Stimulated activated effector memory CD8-positive, alpha-beta T cell treated with anti-CD3 and anti-CD28 coated beads, Interleukin-12 subunit alpha, Interleukin-12 subunit beta, amount 100 ng/mL, for 72 hours (primary cell): ENCODE data around the gene DENND1C.
"Not testable (repeated sequence)": the region's sequence is repeated elsewhere in the genome, so short reads cannot be mapped to it uniquely, and the experiment has no call there.

Experiments used
- ATAC-seq: fragments of 150-1000 bp; cut with Tn5 transposase; 2 replicates; pipeline ENCODE4 v1.10.0; 2021
- DNase-seq, 2 donors: peaks; one replicate each; pipeline ENCODE4 v3.0.0; 2021 to 2022; ENCODE audit warnings: low spot score in 2 of 2
- H3K27ac Mint-ChIP-seq: one replicate; pipeline ENCODE4 v1.8.0; 2022; ENCODE audit warnings: mild to moderate bottlenecking, mixed read lengths
- H3K36me3 Mint-ChIP-seq: one replicate; pipeline ENCODE4 v1.8.0; 2022; ENCODE audit warnings: mild to moderate bottlenecking, mixed read lengths
- H3K4me1 Mint-ChIP-seq: one replicate; pipeline ENCODE4 v1.8.0; 2022; ENCODE audit warnings: mixed read lengths
- H3K4me3 Mint-ChIP-seq: one replicate; pipeline ENCODE4 v1.8.0; 2022; ENCODE audit warnings: mild to moderate bottlenecking, mixed read lengths
- H3K9me3 Mint-ChIP-seq: one replicate; pipeline ENCODE4 v1.8.0; 2022; ENCODE audit warnings: mixed read lengths

DENND1C gene

DNA sequence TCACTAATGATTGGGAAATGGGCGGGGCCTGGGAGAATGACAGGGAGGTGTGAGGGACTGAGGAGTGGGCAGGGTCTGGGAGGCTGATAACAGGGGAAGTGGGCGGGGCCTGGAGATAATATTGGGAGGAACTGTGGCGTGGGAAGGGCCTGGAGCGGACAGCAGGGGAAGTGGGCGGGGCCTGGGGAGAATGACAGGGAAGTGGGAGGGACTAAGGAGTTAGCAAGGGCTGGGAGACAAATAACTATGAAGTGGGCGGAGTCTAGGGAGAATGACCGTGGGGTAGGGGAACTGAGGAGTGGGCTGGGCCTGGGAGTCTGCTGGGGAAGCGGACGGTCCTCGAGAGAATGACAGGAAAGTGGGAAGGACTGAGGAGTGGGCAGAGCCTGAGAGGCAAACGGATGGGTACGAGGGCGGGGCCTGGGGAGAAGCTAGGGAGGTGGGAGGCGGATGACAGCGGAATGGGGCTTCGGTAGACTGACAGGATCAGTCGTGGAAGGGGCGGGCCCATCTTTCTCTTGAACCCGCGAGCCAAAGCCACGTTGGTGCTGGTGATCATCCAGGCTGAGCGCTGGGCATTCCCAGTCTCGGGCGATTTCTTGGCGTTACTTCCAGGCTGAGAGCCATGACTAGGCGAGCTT is 34.6 kb upstream of the DENND1C start:
- Mint-ChIP-seq H3K36me3 (peaks cover 18% of the 10 kb centered on the region), H3K9me3 (no peaks in the 10 kb centered on the region), H3K27ac (peak overlapping the region; percentile 84), H3K4me3 (peak overlapping the region; percentile 85), H3K4me1 (peaks cover 52% of the 10 kb centered on the region)
- DNase-seq (peak; percentile 59 to 89), ATAC-seq (peak; percentile 74)

DNA sequence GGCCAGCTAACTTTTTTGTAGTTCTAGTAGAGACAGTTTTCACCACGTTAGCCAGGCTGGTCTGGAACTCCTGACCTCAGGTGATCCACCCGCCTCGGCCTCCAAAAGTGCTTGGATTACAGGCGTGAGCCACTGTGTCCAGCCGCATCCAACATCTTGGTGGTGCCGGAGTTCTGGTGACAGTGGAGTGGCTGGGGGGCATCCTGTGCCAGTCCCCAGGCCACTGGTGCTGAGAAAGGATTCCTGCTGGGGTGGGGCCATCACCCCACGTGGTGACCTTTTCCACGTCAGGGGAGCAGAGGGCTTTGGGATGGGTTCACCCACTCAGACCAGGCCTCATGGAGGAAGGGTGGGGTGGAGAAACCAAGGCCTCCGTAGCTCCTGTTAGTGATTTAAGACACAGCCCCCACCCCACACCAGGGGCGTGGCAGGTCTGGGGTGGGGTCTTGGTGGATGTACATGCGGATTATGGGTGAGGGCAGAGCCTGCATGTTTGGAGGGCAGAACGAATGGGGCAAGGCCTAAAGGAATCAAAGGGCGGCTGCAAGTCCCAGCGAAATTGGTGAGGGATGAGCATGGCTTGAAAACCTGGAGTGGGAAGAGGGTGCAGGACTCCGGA is 33.4 kb upstream of the DENND1C start:
- peaks cover 49% of the 10 kb centered on the region for H3K4me1 Mint-ChIP-seq
- peak overlapping the region; percentile 85 for H3K4me3 Mint-ChIP-seq
- ATAC-seq (no peak), DNase-seq (no peak)
- H3K27ac Mint-ChIP-seq = no peak overlapping the region
- no peaks in the 10 kb centered on the region for H3K9me3 Mint-ChIP-seq
- peaks cover 18% of the 10 kb centered on the region for H3K36me3 Mint-ChIP-seq

DNA sequence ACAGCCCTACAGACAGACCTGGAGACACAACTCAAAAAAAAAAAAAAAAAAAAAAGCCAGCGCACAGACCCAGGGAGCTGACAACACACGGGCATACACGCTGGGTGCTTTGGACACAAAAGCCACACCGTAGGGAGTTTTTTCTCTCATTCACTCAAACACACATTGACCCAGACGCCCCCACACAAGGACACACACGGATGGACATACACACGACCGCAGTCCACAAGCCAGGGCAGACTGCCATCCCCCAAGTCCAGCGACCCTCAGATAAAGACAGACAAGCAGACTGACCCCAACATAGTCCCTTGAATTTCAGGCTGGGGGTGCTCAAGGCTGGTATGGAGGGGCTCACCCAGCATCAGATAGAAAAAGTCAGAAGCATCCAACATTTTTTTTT is 32.5 kb upstream of the DENND1C start:
- Mint-ChIP-seq H3K4me3 (no peak overlapping the region), H3K27ac (no peak overlapping the region), H3K36me3 (peaks cover 18% of the 10 kb centered on the region)

DNA sequence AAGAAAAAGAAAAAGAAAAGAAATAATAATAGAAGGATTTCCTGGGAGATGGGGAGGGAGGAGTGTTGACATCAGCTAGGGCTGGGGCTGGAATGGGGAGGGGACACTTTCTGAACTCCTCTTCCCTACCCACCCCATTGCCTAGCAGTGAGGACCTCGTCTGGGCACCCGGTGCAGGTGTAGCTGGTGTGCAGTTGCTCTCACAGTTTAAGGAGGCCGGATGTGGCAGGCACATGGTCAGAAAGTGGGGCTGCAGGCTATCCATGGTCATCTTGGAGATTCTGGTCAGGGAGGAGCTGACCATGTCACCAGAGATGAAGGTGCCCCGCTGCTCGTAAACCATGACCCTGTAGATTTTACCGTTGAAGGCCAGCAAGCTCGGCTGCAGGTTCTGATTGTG is 29.0 kb upstream of the DENND1C start:
- peaks cover 8% of the 10 kb centered on the region for H3K4me1 Mint-ChIP-seq
- H3K4me3 Mint-ChIP-seq = no peak overlapping the region
- no peaks in the 10 kb centered on the region for H3K9me3 Mint-ChIP-seq
- no peaks in the 10 kb centered on the region for H3K36me3 Mint-ChIP-seq
- H3K27ac Mint-ChIP-seq = no peak overlapping the region
- DNase-seq = no peak
- ATAC-seq = no peak

More for the DNA sequence above, 32.5 kb upstream of the DENND1C start:
- Mint-ChIP-seq H3K4me1 (peaks cover 42% of the 10 kb centered on the region), H3K9me3 (no peaks in the 10 kb centered on the region)
- DNase-seq = no peak
- no peak for ATAC-seq

DNA sequence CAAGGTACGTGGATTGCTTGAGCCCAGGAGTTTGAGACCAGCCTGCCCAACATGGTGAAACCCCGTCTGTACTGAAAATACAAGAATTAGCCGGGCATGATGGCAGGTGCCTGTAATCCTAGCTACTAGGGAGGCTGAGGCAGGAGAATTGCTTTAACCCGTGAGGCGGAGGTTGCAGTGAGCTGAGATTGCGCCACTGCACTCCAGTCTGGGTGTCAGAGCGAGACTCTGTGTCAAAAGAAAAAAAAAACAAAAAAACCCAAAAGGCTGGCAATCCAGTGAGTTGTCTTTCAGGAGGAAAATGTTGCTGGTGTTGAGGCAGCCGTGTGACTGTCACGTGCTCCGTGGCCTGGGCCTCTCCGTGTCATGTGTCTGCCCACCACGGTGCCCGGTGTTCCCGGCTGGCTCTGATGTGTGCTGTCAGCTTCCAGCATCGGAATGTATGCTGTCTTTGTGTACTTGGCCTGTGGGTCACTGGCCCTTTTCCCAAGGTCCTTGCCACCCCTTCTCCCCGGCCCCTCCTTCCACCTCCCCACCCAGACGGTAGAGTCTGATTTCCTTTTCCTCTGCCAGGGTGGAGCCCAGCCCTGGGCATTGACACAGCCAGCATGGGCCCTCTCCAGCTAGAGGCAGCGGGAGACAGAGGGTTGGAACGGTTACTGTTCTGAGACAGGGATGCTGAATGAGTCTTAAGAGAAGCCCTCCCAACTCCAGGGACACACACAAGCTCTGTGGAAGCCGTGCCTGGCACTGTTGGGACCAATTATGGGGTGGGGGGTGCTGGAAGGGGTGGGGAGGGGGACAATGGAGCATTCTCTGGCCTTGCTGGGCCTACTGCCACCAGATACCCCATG is 27.8 kb upstream of the DENND1C start:
- Mint-ChIP-seq H3K4me1 (no peaks in the 10 kb centered on the region), H3K36me3 (no peaks in the 10 kb centered on the region), H3K9me3 (no peaks in the 10 kb centered on the region), H3K4me3 (no peak overlapping the region), H3K27ac (no peak overlapping the region)
- ATAC-seq (no peak), DNase-seq (no peak)

DNA sequence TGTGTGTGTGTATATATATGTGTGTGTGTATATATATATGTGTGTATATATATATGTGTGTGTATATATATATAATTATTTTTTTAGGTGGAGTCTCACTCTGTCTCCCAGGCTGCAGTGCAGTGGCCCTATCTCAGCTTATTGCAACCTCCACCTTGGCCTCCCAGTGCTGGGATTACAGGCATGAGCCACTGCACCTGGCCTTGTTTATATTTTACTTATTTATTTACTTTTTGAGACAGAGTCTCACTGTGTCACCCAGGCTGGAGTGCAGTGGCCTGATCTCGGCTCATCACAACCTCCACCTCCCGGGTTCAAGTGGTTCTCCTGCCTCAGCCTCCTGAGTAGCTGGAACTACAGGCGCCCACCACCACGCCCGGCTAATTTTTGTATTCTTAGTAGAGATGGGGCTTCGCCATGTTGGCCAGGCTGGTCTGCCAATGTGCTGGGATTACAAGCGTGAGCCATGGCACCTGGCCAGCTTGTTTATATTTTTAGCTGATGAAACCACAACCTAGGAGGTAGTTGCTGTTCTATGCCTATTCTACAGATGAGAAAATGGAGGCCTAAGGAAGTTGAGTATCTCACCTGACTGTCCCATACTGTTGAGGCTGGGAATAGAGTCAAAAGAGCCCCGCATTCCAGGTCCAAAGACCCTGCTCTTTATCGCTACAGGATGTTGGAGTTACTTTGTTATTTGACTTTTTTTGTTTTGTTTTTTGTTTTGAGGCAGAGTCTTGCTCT is 26.6 kb upstream of the DENND1C start:
- DNase-seq, H3K27ac Mint-ChIP-seq, ATAC-seq, H3K36me3 Mint-ChIP-seq, H3K9me3 Mint-ChIP-seq, H3K4me3 Mint-ChIP-seq, H3K4me1 Mint-ChIP-seq: not testable (repeated sequence)

DNA sequence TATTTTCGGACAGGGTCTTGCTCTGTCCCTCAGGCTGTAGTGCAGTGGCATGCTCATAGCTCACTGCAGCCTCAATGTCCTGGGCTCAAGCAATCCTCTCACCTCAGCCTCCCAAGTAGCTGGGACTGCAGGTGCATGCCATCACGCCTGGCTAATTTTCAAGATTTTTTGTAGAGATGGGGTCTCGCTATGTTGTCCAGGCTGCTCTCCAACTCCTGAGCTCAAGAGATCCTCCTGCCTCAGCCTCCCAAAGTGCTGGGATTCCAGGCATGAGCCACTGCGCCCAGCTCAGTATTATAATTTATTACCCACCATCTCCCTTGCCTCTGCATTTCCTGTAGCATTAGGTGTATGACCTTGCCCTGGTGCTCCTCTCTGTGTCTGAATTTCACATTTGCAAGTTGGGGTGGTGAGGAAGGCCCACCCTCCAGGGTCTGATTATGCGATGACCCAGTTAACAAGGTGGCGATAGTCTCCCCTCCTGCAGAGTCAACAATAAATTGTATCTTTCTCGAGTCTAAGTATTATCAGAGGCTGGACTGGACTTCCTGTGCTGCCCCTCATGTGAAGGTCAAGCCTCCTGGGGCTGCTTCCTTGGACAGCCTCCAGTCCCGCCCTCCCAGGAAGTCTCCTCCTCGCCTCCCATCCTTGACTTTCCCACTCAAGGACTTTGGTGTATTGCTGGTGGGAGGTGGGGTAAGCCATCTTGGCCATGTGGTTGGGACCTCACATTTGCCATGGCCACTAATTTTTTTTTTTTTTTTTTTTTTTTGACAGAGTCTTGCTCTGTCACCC is 22.0 kb upstream of the DENND1C start:
- Mint-ChIP-seq H3K4me1 (peaks cover 7% of the 10 kb centered on the region), H3K9me3 (no peaks in the 10 kb centered on the region), H3K4me3 (peak overlapping the region; percentile 85), H3K27ac (no peak overlapping the region), H3K36me3 (peaks cover 7% of the 10 kb centered on the region)
- no peak for ATAC-seq
- DNase-seq = no peak

DNA sequence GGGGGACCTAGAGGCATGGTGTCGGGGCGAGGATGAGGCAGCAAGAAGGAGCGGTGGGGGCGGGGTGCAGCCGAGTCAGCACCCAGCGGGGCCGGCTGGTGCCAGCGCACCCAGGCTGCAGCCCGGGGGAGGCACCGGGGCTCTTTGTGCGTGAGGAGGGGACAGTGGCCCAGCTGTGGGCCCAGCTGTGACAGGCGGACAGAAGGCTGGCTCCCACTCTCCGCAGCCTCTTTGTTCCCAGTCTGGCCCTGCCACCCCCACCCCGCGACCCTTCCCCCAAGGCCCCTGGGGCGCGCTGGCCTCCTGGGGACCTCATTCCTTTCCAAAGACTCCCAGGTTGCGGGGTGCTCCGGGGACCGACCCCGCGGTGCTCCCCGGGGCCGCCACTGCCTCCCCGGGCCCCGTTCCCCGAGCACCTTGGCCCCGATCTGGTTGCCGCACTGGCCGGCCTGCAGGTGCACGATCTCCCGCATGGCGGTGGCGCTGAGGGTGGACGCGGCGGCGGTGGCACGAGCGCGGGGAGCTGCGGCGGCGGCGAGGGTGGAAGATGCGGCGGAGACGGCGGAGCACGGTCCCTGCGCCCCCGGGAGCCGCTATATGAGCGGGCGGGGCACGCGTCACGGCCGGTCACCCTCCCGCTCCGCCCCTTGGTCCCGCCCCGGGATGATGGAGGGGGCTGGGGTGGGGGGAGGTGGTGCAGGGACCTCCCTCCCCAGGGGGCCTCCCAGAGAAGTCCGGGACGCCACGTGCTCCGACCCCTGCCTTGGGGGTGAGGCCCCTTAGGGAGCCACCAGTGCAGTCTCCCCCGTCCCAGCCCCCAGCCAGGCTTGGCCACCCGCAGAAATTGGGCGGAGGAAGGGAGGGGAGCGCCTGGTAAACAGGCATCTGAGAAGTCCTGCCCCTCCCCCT is 20.4 kb upstream of the DENND1C start, which contains the start of gene TUBB4A:
Gene TUBB4A (minus strand): TSS at position 570 of the 909 bp plus-strand sequence. CDS start 97 bp downstream, at position 473.
- peak; percentile 48 to 78 for DNase-seq
- Mint-ChIP-seq H3K9me3 (no peaks in the 10 kb centered on the region), H3K27ac (peak within 1 kb of the TSS; percentile 75), H3K4me3 (peak within 1 kb of the TSS; percentile 85), H3K4me1 (peaks cover 7% of the 10 kb centered on the region), H3K36me3 (peaks cover 7% of the 10 kb centered on the region)
- peak; percentile 77 for ATAC-seq

DNA sequence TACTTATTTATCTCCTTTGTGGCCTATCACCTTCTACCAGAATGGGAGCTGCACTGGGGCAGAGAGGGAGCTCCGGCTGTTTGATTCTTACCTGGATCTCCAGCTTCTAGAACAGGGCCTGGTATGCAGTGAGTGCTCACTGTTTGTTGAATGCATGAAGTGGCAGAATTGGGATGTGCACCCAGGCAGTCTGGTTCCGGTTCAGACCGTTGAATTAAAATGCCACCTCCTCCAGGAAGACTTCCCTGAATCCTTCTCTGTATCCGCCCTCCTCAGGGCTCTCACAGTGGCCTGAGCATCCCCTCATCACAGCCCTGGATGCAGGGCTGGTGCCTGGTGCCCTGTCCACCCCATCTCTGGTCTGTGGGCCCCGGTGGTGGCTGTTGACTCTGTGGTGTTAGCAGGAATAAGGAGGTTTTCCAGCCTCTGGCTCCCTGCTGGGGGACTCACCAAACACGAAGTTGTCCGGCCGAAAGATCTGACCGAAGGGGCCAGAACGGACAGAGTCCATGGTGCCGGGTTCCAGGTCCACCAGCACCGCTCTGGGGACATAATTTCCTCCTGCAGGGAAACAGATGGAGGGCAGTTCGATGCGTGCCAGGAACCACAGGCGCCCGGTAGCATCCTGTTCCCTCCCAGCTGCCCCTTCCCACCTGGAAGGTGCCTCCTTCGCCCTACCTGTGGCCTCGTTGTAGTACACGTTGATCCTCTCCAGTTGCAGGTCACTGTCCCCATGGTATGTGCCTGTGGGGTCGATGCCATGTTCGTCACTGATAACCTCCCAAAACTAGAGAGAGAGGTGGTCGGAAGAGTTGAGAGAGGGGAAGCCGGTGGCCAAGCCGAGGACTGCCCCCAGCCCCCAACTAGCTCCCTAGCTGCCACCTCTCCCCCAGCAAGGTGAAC is 19.5 kb upstream of the DENND1C start:
- DNase-seq (no peak), ATAC-seq (no peak)
- Mint-ChIP-seq H3K27ac (peak overlapping the region; percentile 75), H3K9me3 (no peaks in the 10 kb centered on the region), H3K36me3 (peaks cover 7% of the 10 kb centered on the region), H3K4me3 (peak overlapping the region; percentile 85), H3K4me1 (peaks cover 7% of the 10 kb centered on the region)

DNA sequence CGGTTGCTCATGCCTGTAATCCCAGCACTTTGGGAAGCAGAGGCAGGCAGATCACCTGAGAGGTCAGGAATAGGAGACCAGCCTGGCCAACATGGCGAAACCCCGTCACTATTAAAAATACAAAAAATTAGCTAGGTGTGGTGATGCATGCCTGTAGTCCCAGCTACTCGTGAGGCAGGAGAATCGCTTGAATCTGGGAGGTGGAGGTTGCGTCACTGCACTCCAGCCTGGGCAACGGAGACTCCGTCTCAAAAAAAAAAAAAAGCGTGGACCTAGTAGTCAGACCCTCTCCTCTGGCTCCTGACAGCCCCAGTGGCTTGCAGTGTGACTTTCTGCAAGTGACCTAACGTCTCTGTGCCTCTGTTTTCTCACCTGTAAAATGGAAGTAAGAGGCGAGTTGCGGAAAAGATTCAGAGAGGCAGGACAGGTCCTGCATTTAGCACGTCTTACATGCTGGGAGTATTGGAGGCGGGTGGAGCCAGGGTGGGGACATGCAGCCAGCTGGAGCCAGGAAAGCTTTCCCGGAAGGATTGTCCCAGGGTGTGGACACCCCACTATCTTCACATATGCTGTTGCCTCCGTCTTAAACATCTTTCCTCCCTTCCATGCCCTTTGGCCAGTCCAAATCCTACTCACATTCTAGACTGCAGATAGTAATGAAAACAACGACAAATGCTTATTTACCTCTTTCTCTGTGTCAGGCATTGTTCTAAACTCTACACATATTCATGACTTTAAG is 17.6 kb upstream of the DENND1C start:
- Mint-ChIP-seq H3K27ac (no peak overlapping the region), H3K36me3 (peaks cover 7% of the 10 kb centered on the region), H3K9me3 (no peaks in the 10 kb centered on the region), H3K4me3 (no peak overlapping the region), H3K4me1 (peaks cover 7% of the 10 kb centered on the region)
- DNase-seq = no peak
- no peak for ATAC-seq

DNA sequence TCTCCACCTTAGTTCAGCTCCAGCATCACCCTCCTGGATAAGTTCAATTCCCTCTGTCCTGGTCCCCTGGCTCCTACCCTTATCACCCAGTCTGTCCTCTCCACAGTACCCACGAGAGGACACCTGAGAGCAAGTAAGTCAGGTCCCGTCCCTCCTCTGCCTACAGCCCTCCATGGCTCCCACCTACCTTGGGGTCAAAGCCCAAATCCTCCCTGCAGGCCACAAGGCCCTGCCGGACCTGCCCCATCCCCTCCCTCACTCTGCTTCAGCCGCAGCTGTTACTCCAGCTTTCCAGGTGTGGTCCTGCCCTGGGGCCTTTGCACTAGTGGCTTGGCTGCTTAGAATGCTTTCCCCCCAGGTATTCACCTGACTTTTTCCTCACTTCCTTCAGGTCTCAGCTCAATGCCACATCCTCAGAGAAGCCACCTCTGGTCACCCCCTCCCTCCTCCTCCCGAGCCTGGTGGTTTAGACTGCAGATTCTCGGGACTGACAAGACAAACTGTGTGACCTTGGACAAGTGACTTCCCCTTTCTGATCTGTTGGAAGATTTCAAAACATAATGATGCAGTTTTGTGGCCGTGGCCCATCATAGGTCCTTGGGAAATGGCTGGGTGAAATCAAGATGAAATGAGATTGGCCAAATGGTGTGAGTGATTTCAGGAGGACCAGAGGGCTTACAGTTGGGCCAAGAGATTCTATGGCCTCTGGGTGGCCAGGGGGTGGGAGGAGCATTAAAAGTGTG is 16.9 kb upstream of the DENND1C start:
- H3K27ac Mint-ChIP-seq = peak overlapping the region; percentile 48
- peaks cover 2% of the 10 kb centered on the region for H3K36me3 Mint-ChIP-seq
- no peaks in the 10 kb centered on the region for H3K9me3 Mint-ChIP-seq
- no peak overlapping the region for H3K4me3 Mint-ChIP-seq
- peaks cover 7% of the 10 kb centered on the region for H3K4me1 Mint-ChIP-seq
- ATAC-seq (no peak), DNase-seq (no peak)

DNA sequence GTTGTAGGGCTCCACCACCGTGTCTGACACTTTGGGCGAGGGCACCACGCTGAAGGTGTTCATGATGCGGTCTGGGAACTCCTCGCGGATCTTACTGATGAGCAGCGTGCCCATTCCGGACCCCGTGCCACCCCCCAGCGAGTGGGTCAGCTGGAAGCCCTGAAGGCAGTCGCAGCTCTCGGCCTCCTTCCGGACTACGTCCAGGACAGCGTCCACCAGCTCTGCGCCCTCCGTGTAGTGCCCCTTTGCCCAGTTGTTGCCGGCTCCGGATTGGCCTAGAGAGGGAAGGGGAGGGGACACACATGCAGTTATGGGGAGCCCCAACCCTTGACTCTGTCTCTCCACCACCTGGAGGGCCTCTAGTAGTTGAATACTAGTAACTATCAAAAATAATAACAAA is 14.4 kb upstream of the DENND1C start:
- no peak overlapping the region for H3K27ac Mint-ChIP-seq
- peaks cover 9% of the 10 kb centered on the region for H3K4me1 Mint-ChIP-seq
- H3K36me3 Mint-ChIP-seq = no peaks in the 10 kb centered on the region
- no peak overlapping the region for H3K4me3 Mint-ChIP-seq
- ATAC-seq (no peak), DNase-seq (no peak)
- peaks cover 4% of the 10 kb centered on the region for H3K9me3 Mint-ChIP-seq
